Left renal pelvis (tissue), 4 donors: Measurements from ENCODE around the gene DNAI2. TPM values are rescaled to one million over a fixed set of nuclear protein-coding genes. Genes with fewer than 3 reads are reported as not detected.

ENCODE experiments used
- DNase-seq, 4 donors: peaks; one replicate each; pipeline ENCODE4 v3.0.0-alpha.2; 2013; ENCODE audit warnings: low read depth in 4 of 4, low spot score in 3 of 4
- polyA plus RNA-seq, 4 donors: library from polyadenylated mRNA; unstranded; fragments of 120-200 nt; gene quantifications; one replicate each; pipeline ENCODE4 v1.2.1, GENCODE V29; 2013; ENCODE audit not compliant: insufficient read length in 4 of 4

Gene DNAI2
- polyA plus RNA-seq, 4 donors = 0.11 to 0.18 TPM; not detected in 2

DNA sequence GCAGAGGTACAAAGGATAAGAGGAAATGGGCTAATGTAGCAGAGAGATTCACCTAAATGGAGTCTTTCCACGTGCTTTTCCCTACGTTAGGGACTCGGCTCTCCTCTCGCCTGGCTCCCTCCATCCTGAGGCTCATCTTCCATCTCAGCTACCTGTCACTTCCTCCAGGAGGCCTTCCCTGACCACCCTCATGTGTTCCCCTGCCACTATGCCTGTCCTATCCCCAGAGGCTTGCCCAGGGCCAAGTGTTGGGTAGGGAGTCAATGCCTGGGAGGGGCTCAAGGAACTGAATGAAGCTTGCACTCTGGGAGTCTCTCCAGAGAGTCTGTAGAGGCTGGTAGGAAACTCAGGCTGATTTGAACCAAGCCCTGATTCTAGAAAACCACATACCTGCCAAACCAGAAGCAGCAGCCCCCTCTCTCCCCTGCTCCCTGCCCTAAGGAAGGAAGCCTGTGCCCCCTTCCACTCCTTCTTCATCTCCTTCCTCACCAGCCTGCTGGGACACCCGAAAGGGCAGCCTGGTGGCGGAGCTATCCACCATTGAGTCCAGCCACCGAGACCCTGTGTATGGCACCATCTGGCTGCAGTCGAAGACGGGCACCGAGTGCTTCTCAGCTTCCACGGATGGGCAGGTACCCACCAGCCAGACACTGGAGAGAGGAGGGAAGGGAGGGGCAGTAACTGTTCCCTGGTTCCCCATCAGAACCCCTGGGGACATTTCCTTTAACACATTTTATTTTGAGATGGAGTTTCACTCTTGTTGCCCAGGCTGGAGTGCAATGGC, 25.4 kb downstream of the DNAI2 start:
- DNase-seq = no peak

DNA sequence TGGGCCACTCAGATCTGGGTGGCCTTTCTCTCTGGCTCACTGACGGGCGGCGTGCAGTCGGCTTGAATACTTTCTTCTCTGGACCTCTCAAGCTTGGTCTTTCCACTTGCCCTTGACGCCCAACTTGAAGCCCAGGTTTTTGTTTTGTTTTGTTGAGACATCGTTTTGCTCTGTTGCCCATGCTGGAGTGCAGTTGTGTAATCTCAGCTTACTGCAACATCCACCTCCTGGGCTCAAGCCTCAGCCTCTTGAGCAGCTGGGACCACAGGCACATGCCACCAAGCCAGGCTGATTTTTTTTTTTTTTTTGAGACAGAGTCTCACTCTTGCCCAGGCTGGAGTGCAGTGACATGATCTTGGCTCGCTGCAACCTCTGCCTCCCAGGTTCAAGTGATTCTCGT, 29.3 kb downstream of the DNAI2 start:
- no peak for DNase-seq

- DNase-seq = no peak
Observed at GRCh38 chr17:74304184-74304583, 30.1 kb downstream of the DNAI2 start.

DNA sequence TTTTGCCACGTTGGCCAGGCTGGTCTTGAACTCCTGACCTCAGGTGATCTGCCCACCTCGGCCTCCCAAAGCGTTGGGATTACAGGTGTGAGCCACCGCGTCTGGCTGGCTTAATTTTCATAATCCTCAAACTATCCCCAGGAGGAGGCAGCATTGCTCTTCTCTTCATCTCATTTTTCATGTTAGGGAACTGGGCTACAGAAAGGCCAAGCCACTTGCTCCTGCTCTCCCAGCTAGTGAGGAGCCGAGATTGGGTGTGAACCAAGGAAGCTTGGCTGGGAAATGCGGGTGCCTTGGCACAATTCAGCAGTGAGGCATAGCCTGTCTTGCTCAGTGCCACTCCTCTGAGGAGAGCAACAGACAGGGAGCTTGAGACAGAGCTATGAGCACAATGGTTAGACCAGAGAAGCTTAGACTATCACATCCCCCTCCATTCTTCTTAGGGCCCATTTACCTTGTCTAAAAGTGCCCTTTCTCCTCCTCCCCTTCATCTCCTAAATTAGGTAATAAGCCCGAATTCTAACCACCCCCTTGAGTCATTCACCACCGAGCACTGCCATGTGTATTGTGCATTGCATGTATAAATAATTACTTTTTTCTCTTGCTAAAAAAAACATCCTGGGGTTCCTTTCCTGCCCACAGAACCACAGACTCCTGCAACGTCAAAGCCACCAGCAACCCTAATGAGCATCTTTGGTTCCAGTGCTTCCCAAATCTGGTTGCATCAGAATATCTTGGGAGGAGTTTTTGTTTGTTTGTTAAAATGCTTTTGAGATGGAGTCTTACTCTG, 32.0 kb downstream of the DNAI2 start:
- no peak for DNase-seq

DNA sequence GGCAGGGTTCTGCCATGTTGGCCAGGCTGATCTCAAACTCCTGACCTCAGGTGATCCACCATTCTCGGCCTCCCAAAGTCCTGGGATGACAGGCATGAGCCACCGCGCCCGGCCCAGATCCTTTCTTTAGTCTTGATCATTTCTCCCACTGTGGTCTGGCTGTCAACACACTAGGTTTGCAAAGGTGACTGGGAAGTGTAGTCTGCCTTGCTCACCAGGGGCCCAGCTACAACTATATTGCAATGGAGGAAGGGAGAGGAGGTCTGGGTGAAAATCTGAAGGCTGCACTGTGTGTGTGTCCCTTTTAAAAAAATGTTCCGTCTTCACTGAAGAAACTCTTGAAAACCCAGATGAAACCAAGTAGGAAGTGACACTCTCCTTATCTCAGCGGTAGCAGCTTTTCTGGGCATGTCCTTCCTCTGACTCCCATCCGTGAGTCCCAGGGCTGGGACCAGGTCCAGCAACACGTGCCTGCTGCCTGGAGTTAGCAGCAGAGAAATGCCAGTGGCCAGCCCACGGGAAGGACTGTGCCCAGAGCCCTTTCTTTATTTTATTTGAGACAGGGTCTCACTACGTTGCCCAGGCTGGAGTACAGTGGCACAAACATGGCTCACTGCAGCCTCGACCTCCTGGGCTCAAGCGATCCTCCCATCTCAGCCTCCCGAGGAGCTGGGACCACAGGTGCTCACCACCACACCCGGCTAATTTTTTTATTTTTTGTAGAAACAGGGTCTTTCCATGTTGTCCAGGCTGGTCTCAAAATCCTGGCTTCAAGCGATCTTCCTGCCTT, 34.1 kb downstream of the DNAI2 start:
- DNase-seq = no peak

DNA sequence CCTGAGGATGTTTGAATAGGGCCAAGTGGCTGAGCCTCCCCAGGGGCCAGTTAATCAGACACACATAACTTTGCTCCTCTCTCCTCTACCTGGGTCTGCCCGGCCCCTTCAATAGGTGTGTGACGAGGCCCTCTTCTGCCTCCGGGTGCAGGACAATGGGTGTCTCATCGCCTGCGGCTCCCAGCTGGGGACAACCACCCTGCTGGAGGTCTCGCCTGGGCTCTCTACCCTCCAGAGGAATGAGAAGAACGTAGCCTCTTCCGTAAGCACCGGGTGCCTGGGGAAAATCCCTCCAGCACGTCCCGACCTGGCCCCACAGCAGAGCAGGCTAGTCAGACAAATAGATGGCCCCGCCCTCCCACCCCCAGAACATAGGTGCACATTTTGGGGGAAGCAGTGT, 35.9 kb downstream of the DNAI2 start:
- no peak for DNase-seq

DNA sequence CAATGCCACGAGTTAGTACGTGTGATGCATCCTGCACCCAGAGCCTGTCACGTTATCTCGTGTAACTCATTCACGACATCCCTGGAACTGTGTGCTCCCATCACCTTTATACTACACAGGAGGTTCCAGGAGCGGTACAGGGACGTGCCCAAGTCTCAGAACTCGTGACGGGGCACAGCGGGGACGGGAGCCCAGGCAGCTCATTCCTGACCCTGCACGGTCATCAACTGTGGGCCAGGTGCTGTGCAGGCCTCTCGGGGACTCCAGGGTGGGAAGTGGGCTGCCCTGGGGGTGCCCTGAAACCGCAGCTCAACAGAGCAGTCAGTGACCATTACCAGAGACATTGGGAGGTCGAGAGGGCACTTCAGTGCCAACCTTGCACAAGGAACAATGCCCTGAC, 40.8 kb downstream of the DNAI2 start:
- no peak for DNase-seq

DNA sequence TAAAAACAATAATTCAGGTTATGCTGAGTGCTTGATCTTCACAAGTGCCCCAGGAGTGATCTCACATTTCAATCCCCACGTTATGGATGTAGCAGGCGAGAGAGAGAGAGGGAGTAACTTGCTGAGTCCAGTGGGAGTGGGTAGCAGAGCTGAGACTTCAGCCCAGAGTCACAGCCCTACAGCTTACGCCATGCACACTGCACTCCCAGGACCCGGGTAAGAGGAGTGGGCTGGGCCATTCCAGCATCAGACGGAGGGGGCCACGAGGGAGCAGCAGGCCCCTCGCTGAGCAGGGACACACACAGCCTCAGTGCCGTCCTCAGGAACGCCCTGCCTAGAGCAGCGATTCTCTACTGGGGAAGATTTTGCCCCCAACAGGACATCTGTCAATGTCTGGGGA, 42.2 kb downstream of the DNAI2 start:
- DNase-seq = no peak

DNA sequence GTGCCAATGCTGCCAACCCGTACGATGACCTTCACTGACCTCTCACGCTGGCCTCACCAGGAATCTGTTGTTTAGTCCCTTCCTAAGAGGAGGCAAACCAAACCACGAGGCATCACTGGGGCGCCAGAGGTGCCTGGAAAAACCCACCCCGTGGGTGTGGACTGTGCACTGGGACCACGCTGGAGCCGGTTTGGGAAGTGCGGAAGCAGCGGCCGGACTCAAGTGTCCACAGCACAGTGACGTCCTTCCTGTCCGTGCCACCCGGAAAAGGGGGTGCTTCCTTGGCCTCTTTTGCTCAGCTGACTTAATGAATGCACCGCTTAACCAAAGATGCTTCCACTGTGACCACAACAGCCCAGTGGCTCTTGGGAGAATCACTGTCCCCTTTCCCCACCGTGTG, 43.0 kb downstream of the DNAI2 start:
- no peak for DNase-seq

- DNase-seq = no peak
Observed at GRCh38 chr17:74318391-74318790, 44.4 kb downstream of the DNAI2 start.

GRCh38 chr17:74324521-74324920, 50.5 kb downstream of the DNAI2 start:
- no peak for DNase-seq

DNA sequence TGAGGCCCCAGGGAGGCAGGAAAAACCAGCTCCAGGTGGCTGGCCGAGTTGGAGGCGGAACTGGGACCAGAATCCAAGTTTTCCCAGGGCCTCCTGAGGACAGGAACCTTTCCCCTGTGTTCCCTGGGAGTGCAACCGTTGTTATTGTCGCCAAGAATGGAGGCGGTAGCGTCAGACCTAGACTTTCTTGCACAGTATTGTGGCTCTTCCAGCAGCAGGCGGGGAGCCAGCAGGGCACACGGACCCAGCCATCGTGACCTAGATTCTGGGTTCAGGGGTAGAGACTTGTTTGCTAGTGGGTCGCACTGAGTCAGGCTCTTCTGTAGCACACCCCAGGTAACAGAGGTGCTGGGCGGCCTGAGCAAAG, 51.3 kb downstream of the DNAI2 start:
- no peak for DNase-seq

- DNase-seq = peak in 1 of 4 donors; percentile 10
Observed at GRCh38 chr17:74325743-74326379, 51.8 kb downstream of the DNAI2 start, which contains the start of gene KIF19. Gene KIF19, plus strand, starts transcription at chr17:74326226. Its CDS starts 124 bp downstream, at chr17:74326350.

GRCh38 chr17:74326506-74326905, 52.5 kb downstream of the DNAI2 start:
- no peak for DNase-seq

DNA sequence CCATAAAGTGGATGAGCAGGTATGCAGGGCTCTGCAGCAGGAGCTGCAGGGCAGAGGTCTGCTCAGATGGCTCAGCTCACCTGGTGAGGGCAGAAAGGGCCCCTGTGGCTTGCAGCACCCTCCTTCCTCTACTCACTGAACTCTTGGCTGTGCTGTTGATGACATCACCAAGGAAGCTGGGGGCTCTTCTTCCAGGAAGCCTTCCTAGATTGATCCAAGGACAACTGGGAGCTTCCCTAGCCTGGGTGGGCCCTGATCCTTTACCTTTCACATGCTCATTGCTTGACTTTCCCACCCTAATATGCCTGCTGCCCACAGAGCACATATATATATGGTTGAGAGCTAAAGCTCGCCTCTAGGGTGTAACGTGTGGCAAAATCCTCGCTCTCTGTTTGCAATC, 54.5 kb downstream of the DNAI2 start:
- no peak for DNase-seq

GRCh38 chr17:74329378-74329777, 55.3 kb downstream of the DNAI2 start:
- no peak for DNase-seq

GRCh38 chr17:74330446-74330845, 56.4 kb downstream of the DNAI2 start:
- no peak for DNase-seq

DNA sequence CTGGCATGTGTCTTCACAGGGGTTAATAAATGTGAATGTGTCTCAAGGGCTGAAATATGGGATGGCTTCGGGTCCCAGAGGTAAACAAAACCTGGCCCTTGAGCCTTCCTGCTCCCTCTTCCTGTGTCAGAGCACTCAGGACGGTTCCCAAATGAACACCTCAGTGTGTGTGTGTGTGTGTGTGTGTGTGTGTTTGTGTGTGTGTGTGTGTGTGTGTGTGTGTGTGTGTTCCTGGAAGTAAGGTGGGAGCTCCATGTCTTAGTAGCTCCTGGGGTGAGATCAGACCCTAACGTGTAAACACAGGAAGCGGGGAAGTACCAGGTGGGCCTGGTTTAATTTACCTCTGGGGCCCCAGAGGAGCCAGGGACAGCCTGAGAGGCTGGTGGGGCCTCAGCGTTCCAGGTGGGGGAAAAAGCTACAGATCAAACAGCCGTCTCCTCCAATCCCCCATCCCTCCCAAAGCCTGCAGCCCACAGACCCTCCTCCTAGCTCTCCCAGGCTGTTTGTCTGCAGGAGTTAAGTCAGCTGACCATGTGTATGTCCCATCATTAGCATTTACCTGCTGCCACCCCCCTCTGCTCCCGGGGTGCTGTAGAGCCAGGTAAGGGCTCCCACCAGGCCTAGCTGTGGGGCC, 58.1 kb downstream of the DNAI2 start:
- DNase-seq = no peak

DNA sequence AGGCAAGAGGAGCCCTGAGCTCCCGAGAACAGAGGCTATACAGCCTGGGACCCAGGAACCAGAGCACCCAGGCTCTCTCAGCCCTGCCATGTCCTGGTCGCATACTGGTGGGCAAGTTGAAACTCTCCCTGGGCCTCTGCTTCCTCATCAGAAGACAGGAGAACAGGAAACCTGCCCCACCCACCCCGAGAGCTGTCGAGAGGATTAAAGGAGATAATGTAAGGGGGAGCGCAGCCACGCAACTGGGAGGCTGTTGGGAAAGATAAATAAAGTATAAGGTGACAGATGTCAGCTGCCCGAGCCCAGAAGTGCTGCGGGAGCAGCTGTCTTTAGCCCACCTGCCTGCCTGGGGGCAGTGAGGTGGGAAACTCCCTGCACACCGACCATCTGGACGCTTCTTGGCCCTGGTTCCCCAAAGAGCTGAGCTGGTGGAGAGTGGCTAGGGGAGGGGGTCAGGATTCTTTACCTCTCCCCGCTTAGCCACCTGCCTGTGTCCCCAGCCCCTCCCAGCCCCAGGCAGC, 58.8 kb downstream of the DNAI2 start:
- no peak for DNase-seq

- no peak for DNase-seq
Observed at GRCh38 chr17:74334393-74335039, 60.5 kb downstream of the DNAI2 start.
